Type B pancreatic cell (in vitro differentiated cells): ENCODE measurements around the gene RGS9. TPM values are rescaled to one million over a fixed set of nuclear protein-coding genes. Genes with fewer than 3 reads are reported as not detected.

ENCODE experiments used
- DNase-seq: peaks from one replicate; pipeline ENCODE4 v3.0.0; 2021; ENCODE audit warnings: mixed read lengths; ENCODE audit not compliant: unreplicated experiment; ENCODE audit errors: extremely low spot score
- H3K27ac Mint-ChIP-seq: 2 replicates; pipeline ENCODE4 v1.8.0; 2021; ENCODE audit warnings: mild to moderate bottlenecking, mixed read lengths
- H3K27me3 Mint-ChIP-seq: 2 replicates; pipeline ENCODE4 v1.8.0; 2021; ENCODE audit warnings: mixed read lengths
- H3K36me3 Mint-ChIP-seq: 2 replicates; pipeline ENCODE4 v1.8.0; 2021; ENCODE audit warnings: mixed read lengths
- H3K4me1 Mint-ChIP-seq: one replicate; pipeline ENCODE4 v1.8.0; 2021; ENCODE audit warnings: mixed read lengths; ENCODE audit not compliant: unreplicated experiment
- H3K4me3 Mint-ChIP-seq: 2 replicates; pipeline ENCODE4 v1.8.0; 2021; ENCODE audit warnings: mild to moderate bottlenecking, mixed read lengths
- H3K9me3 Mint-ChIP-seq: 2 replicates; pipeline ENCODE4 v1.8.0; 2021; ENCODE audit warnings: mixed read lengths
- total RNA-seq: library from RNA; stranded (reverse); gene quantifications from 2 replicates; pipeline ENCODE4 v1.2.1, GENCODE V29; 2021; ENCODE audit warnings: low replicate concordance
- TF ChIP-seq, protein P1 (sequence below): fragments of 200-600 bp; sonication (generic); conservative IDR thresholded peaks from 2 replicates; pipeline ENCODE4 v1.5.0; 2021; ENCODE audit warnings: antibody characterized with exemption, mild to moderate bottlenecking

RGS9 gene
- total RNA-seq, 1 donor from 2014 or later, result 5.5 TPM

GRCh38 chr17:65154770-65155589 lies 17.8 kb downstream of the RGS9 start:
- Mint-ChIP-seq H3K9me3 (no peaks in the 10 kb centered on the region), H3K4me1 (peaks cover 9% of the 10 kb centered on the region), H3K36me3 (no peaks in the 10 kb centered on the region), H3K27me3 (peaks cover 6% of the 10 kb centered on the region), H3K27ac (peak overlapping the region; percentile 52), H3K4me3 (no peak overlapping the region)
- no peak for DNase-seq
- TF ChIP-seq, protein P1, sequence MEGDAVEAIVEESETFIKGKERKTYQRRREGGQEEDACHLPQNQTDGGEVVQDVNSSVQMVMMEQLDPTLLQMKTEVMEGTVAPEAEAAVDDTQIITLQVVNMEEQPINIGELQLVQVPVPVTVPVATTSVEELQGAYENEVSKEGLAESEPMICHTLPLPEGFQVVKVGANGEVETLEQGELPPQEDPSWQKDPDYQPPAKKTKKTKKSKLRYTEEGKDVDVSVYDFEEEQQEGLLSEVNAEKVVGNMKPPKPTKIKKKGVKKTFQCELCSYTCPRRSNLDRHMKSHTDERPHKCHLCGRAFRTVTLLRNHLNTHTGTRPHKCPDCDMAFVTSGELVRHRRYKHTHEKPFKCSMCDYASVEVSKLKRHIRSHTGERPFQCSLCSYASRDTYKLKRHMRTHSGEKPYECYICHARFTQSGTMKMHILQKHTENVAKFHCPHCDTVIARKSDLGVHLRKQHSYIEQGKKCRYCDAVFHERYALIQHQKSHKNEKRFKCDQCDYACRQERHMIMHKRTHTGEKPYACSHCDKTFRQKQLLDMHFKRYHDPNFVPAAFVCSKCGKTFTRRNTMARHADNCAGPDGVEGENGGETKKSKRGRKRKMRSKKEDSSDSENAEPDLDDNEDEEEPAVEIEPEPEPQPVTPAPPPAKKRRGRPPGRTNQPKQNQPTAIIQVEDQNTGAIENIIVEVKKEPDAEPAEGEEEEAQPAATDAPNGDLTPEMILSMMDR, result no peak

GRCh38 chr17:65155622-65156021 lies 18.5 kb downstream of the RGS9 start:
- DNase-seq, result no peak
- TF ChIP-seq, protein P1, result no peak
- no peak overlapping the region for H3K4me3 Mint-ChIP-seq
- no peaks in the 10 kb centered on the region for H3K9me3 Mint-ChIP-seq
- H3K27ac Mint-ChIP-seq, result peak overlapping the region; percentile 21
- peaks cover 6% of the 10 kb centered on the region for H3K27me3 Mint-ChIP-seq
- no peaks in the 10 kb centered on the region for H3K36me3 Mint-ChIP-seq
- H3K4me1 Mint-ChIP-seq, result peaks cover 9% of the 10 kb centered on the region

DNA sequence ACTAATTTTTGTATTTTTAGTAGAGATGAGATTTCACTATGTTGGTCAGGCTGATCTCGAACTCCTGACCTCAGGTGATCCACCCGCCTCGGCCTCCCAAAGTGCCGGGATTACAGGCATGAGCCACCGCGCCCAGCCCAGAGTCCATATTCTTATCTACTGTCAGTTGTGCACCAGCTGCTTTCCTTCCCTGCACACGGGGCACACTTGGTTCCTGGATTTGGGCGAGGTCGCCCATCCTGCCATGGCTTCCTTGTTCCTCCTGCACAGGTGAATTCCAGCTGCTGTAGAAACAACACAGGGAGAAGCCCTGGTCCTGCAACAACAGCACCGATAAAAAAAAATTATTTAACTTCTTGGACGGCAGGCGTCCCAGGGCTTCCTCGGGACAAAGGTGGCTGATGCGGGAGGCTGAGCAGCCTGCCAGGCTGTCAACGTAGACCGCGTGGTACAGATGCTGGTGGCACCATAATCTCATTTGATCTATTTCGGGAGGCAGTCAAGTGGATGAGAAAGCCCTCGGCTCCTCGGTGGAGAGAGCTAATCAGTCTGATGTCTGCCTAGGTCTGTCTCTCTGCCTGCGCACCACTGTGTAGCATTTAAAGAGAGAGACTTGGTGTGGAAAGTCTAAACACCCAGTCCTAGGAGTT lies 19.1 kb downstream of the RGS9 start:
- Mint-ChIP-seq H3K9me3 (no peaks in the 10 kb centered on the region), H3K36me3 (no peaks in the 10 kb centered on the region), H3K4me1 (peaks cover 9% of the 10 kb centered on the region), H3K27ac (no peak overlapping the region), H3K27me3 (peaks cover 6% of the 10 kb centered on the region), H3K4me3 (no peak overlapping the region)
- DNase-seq, result no peak
- TF ChIP-seq, protein P1, result no peak

GRCh38 chr17:65156835-65157565 lies 19.8 kb downstream of the RGS9 start:
- TF ChIP-seq, protein P1, result no peak
- no peak for DNase-seq
- Mint-ChIP-seq H3K4me3 (no peak overlapping the region), H3K4me1 (peaks cover 9% of the 10 kb centered on the region), H3K36me3 (no peaks in the 10 kb centered on the region), H3K9me3 (no peaks in the 10 kb centered on the region), H3K27ac (no peak overlapping the region), H3K27me3 (peaks cover 6% of the 10 kb centered on the region)

DNA sequence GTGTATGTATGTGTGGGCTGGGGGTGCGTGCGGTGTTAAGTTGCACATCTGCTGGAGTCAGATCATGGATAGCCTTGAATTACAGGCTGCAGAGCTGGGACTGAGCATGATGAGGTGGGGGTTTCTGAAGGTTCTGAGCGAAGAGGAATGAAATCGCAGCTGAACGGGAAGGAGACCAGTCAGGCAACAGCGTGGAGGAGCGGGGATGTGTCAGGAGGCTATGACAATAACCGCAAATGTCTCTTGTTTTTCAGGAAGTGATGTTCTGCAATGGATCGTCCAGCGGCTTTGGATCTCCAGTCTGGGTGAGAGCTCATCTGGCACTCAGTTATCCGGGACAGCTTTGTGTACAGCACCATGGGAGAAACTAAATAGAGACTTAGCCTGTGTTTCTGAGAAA lies 20.9 kb downstream of the RGS9 start:
- no peaks in the 10 kb centered on the region for H3K9me3 Mint-ChIP-seq
- peaks cover 6% of the 10 kb centered on the region for H3K27me3 Mint-ChIP-seq
- H3K4me1 Mint-ChIP-seq, result peaks cover 9% of the 10 kb centered on the region
- TF ChIP-seq, protein P1, result no peak
- no peak overlapping the region for H3K4me3 Mint-ChIP-seq
- no peak overlapping the region for H3K27ac Mint-ChIP-seq
- H3K36me3 Mint-ChIP-seq, result no peaks in the 10 kb centered on the region
- no peak for DNase-seq
